HepG2 (cell line): ENCODE results near the gene PDK2. TPM values are rescaled to one million over a fixed set of nuclear protein-coding genes. Genes with fewer than 3 reads are reported as not detected.

Source experiments
- AHR ChIP-seq: IDR thresholded peaks from 2 replicates; pipeline ENCODE4 v1.6.1; 2018; ENCODE audit warnings: missing genetic modification reagents, missing compliant biosample characterization
- FOXO1 ChIP-seq: sonication (generic); formaldehyde crosslinking; IDR thresholded peaks from 2 replicates; pipeline ENCODE4 v1.4.0; 2020; ENCODE audit warnings: missing genetic modification reagents
- MEIS2 ChIP-seq: sonication (generic); formaldehyde crosslinking; IDR thresholded peaks from 2 replicates; pipeline ENCODE4 v1.9.0; 2021; ENCODE audit warnings: mild to moderate bottlenecking, missing genetic modification reagents
- MYC ChIP-seq: sonication (generic); formaldehyde crosslinking; IDR thresholded peaks from 2 replicates; pipeline ENCODE4 v1.9.0; 2021; ENCODE audit warnings: missing genetic modification reagents, borderline replicate concordance
- NR2C2 ChIP-seq: sonication (generic); formaldehyde crosslinking; IDR thresholded peaks from 2 replicates; pipeline ENCODE4 v1.4.0; 2020; ENCODE audit warnings: missing genetic modification reagents, mild to moderate bottlenecking, moderate library complexity, borderline replicate concordance
- PAX8 ChIP-seq: sonication (generic); formaldehyde crosslinking; IDR thresholded peaks from 2 replicates; pipeline ENCODE4 v1.8.0; 2022; ENCODE audit warnings: mild to moderate bottlenecking, missing genetic modification reagents, borderline replicate concordance
- PHF5A ChIP-seq: IDR thresholded peaks from one replicate; pipeline ENCODE4 v1.6.1; 2018; ENCODE audit warnings: low read depth, missing genetic modification reagents; ENCODE audit not compliant: unreplicated experiment
- RCOR2 ChIP-seq: IDR thresholded peaks from 2 replicates; pipeline ENCODE4 v1.6.1; 2016; ENCODE audit warnings: missing biosample characterization, missing genetic modification reagents
- TRIM24 ChIP-seq: sonication (generic); formaldehyde crosslinking; IDR thresholded peaks from 2 replicates; pipeline ENCODE4 v1.8.0; 2022; ENCODE audit warnings: mild to moderate bottlenecking, missing genetic modification reagents
- U2AF1 ChIP-seq: fragments of 200-400 bp; formaldehyde crosslinking; optimal IDR thresholded peaks from 2 replicates; pipeline ENCODE3; 2017; ENCODE audit warnings: mild to moderate bottlenecking, low read depth, low read length
- ZNF10 ChIP-seq: sonication (generic); formaldehyde crosslinking; IDR thresholded peaks from 2 replicates; pipeline ENCODE4 v1.4.0; 2020; ENCODE audit warnings: mild to moderate bottlenecking, low read depth, missing genetic modification reagents, borderline replicate concordance
- ZNF17 ChIP-seq: sonication (generic); formaldehyde crosslinking; IDR thresholded peaks from 2 replicates; pipeline ENCODE4 v1.5.0; 2020; ENCODE audit warnings: mild to moderate bottlenecking, missing genetic modification reagents
- ZNF33B ChIP-seq: sonication (generic); formaldehyde crosslinking; IDR thresholded peaks from 2 replicates; pipeline ENCODE4 v1.5.1; 2020; ENCODE audit warnings: mild to moderate bottlenecking, missing genetic modification reagents
- ZNF607 ChIP-seq: sonication (generic); formaldehyde crosslinking; IDR thresholded peaks from 2 replicates; pipeline ENCODE4 v1.5.1; 2020; ENCODE audit warnings: missing genetic modification reagents, mild to moderate bottlenecking, borderline replicate concordance
- ZNF672 ChIP-seq: sonication (generic); formaldehyde crosslinking; IDR thresholded peaks from 2 replicates; pipeline ENCODE4 v1.8.1; 2022; ENCODE audit warnings: missing genetic modification reagents
- polyA plus RNA-seq, 8 experiments: library from polyadenylated mRNA; depleted of rRNA in 3 of 8; stranded (reverse) in 7 of 8; unstranded in 1 of 8; fragments of >200 nt; fragmentation: Illumina TruSeq in 4 of 8; extraction: Trizol in 4 of 8; gene quantifications; 2 replicates each; pipeline versions ENCODE4 v1.2.1 to v1.2.3, GENCODE V29; 2011 to 2016; ENCODE audit warnings: low read depth in 4 of 8, missing spikeins in 1 of 8, mixed read lengths in 1 of 8; ENCODE audit not compliant: insufficient read depth in 1 of 8
- total RNA-seq, 5 experiments: library from RNA; depleted of rRNA; stranded (reverse); fragments of >200 nt; fragmentation: Illumina TruSeq; extraction: Trizol; gene quantifications; 2 replicates each; pipeline ENCODE4 v1.2.3, GENCODE V29; 2016; ENCODE audit warnings: low read depth in 1 of 5
- TF ChIP-seq, protein P1 (sequence below): sonication (generic); formaldehyde crosslinking; IDR thresholded peaks from 2 replicates; pipeline ENCODE4 v1.4.0; 2020; ENCODE audit warnings: mild to moderate bottlenecking, missing genetic modification reagents, borderline replicate concordance
- TF ChIP-seq, protein P2 (sequence below): IDR thresholded peaks from 2 replicates; pipeline ENCODE4 v1.6.1; 2016; ENCODE audit warnings: low read depth
- TF ChIP-seq, protein P3 (sequence below): sonication (generic); formaldehyde crosslinking; IDR thresholded peaks from 2 replicates; pipeline ENCODE4 v1.5.0; 2020; ENCODE audit warnings: missing genetic modification reagents
- TF ChIP-seq, protein P4 (sequence below): sonication (generic); formaldehyde crosslinking; IDR thresholded peaks from 2 replicates; pipeline ENCODE4 v1.8.1; 2023; ENCODE audit warnings: mild to moderate bottlenecking, missing genetic modification reagents
- TF ChIP-seq, protein P5 (sequence below): sonication (generic); formaldehyde crosslinking; conservative IDR thresholded peaks from 2 replicates; pipeline ENCODE4 v1.8.0; 2022; ENCODE audit warnings: low read depth, missing genetic modification reagents

The PDK2 gene
- total and polyA plus RNA-seq, 2 of the 13 experiments (the other 11 are each of a cell fraction or from before 2014, with no cell fraction given), result 18.5 to 59.7 TPM

DNA sequence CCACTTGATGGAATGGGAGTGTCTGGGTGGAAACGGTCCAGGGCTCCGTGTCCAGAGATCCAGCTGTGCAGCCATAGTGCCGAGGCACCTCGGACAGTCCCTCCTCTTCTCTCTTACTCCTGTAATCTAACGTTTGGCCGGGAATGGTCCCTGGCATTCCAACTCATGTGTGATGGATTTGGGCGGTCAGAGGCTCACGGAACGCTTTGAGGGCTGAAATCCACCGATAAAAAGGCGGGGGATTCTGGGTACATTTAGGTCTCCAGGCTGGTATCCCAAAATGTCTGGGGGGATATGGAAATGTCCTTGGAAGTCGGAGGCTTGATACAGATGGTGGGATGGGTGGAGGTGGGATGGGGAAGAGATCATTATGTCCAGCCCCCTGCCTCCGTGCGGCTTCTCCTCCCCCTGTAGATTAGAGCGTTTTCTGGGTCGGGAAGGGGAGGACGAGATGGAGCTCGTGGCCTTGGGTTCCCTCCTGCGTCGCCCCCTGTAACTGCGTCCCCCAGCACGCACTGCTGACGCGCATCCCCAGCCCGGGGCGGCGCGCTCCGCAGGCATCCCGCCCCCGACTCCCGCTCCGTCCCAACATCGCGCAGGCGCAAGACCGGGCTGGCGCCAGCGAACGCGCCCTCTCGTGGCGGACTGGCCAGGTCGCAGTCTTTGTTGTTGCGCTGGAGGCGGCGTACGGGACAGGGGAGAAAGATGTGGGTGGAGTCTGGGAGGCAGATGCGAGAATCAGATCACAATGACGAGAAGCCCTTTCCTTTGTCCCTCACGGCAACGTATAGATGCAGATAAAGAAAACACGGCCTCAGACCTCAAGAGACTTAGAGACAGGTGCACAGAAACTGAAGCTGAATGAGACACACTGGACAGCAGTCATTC lies 66.1 kb downstream of the PDK2 start (continued):
- TF ChIP-seq, protein P1, sequence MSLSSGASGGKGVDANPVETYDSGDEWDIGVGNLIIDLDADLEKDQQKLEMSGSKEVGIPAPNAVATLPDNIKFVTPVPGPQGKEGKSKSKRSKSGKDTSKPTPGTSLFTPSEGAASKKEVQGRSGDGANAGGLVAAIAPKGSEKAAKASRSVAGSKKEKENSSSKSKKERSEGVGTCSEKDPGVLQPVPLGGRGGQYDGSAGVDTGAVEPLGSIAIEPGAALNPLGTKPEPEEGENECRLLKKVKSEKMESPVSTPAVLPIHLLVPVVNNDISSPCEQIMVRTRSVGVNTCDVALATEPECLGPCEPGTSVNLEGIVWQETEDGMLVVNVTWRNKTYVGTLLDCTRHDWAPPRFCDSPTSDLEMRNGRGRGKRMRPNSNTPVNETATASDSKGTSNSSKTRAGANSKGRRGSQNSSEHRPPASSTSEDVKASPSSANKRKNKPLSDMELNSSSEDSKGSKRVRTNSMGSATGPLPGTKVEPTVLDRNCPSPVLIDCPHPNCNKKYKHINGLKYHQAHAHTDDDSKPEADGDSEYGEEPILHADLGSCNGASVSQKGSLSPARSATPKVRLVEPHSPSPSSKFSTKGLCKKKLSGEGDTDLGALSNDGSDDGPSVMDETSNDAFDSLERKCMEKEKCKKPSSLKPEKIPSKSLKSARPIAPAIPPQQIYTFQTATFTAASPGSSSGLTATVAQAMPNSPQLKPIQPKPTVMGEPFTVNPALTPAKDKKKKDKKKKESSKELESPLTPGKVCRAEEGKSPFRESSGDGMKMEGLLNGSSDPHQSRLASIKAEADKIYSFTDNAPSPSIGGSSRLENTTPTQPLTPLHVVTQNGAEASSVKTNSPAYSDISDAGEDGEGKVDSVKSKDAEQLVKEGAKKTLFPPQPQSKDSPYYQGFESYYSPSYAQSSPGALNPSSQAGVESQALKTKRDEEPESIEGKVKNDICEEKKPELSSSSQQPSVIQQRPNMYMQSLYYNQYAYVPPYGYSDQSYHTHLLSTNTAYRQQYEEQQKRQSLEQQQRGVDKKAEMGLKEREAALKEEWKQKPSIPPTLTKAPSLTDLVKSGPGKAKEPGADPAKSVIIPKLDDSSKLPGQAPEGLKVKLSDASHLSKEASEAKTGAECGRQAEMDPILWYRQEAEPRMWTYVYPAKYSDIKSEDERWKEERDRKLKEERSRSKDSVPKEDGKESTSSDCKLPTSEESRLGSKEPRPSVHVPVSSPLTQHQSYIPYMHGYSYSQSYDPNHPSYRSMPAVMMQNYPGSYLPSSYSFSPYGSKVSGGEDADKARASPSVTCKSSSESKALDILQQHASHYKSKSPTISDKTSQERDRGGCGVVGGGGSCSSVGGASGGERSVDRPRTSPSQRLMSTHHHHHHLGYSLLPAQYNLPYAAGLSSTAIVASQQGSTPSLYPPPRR (CRISPR knock-in tag), result no peak
- TF ChIP-seq, protein P2, sequence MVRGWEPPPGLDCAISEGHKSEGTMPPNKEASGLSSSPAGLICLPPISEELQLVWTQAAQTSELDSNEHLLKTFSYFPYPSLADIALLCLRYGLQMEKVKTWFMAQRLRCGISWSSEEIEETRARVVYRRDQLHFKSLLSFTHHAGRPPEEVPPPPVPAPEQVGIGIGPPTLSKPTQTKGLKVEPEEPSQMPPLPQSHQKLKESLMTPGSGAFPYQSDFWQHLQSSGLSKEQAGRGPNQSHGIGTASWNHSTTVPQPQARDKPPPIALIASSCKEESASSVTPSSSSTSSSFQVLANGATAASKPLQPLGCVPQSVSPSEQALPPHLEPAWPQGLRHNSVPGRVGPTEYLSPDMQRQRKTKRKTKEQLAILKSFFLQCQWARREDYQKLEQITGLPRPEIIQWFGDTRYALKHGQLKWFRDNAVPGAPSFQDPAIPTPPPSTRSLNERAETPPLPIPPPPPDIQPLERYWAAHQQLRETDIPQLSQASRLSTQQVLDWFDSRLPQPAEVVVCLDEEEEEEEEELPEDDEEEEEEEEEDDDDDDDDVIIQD (CRISPR knock-in tag), result peak; percentile 60; the same call in 1 of the 2 replicates
- no peak for TF ChIP-seq ZNF17 (CRISPR knock-in tag)
- TF ChIP-seq ZNF672 (CRISPR knock-in tag), result peak; percentile 99
- no peak for TF ChIP-seq PAX8 (CRISPR knock-in tag)
- TF ChIP-seq ZNF10 (CRISPR knock-in tag), result no peak
- no peak for TF ChIP-seq MEIS2 (CRISPR knock-in tag)
- no peak for TF ChIP-seq MYC (CRISPR knock-in tag)
- TF ChIP-seq, protein P3, sequence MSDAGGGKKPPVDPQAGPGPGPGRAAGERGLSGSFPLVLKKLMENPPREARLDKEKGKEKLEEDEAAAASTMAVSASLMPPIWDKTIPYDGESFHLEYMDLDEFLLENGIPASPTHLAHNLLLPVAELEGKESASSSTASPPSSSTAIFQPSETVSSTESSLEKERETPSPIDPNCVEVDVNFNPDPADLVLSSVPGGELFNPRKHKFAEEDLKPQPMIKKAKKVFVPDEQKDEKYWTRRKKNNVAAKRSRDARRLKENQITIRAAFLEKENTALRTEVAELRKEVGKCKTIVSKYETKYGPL (CRISPR knock-in tag), result no peak
- TF ChIP-seq, protein P4, sequence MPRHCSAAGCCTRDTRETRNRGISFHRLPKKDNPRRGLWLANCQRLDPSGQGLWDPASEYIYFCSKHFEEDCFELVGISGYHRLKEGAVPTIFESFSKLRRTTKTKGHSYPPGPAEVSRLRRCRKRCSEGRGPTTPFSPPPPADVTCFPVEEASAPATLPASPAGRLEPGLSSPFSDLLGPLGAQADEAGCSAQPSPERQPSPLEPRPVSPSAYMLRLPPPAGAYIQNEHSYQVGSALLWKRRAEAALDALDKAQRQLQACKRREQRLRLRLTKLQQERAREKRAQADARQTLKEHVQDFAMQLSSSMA (CRISPR knock-in tag), result no peak
- TF ChIP-seq AHR (CRISPR knock-in tag), result 0 out of 2 replicates have a peak, but pooled peaks have one; percentile 30
- TF ChIP-seq ZNF33B, result no peak; the same call in 1 of the 2 replicates
- no peak for TF ChIP-seq TRIM24 (CRISPR knock-in tag)
- peak; percentile 79 for TF ChIP-seq PHF5A (CRISPR knock-in tag)
- TF ChIP-seq RCOR2 (CRISPR knock-in tag), result no peak
- peak; percentile 75 for TF ChIP-seq U2AF1
- peak; percentile 51; the same call in 1 of the 2 replicates for TF ChIP-seq ZNF607 (CRISPR knock-in tag)
- TF ChIP-seq FOXO1 (CRISPR knock-in tag), result peak; percentile 78
- no peak for TF ChIP-seq NR2C2 (CRISPR knock-in tag)
- TF ChIP-seq, protein P5, sequence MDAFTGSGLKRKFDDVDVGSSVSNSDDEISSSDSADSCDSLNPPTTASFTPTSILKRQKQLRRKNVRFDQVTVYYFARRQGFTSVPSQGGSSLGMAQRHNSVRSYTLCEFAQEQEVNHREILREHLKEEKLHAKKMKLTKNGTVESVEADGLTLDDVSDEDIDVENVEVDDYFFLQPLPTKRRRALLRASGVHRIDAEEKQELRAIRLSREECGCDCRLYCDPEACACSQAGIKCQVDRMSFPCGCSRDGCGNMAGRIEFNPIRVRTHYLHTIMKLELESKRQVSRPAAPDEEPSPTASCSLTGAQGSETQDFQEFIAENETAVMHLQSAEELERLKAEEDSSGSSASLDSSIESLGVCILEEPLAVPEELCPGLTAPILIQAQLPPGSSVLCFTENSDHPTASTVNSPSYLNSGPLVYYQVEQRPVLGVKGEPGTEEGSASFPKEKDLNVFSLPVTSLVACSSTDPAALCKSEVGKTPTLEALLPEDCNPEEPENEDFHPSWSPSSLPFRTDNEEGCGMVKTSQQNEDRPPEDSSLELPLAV (CRISPR knock-in tag), result no peak
